ENCODE data around the gene KIAA0825.

GRCh38 chr5:94161801-94162200, 456.6 kb downstream of the KIAA0825 start:
- TF ChIP-seq POLR2A (IDR thresholded peaks at IDR 0.05), result no peak
- TF ChIP-seq CTCF (IDR thresholded peaks at IDR 0.05), result no peak

All from testis (tissue), 2 donors.